GM23338 (cell line): ENCODE results near the gene MSRB1. TPM values are rescaled to one million over a fixed set of nuclear protein-coding genes. Genes with fewer than 3 reads are reported as not detected.

Source experiments
- ATAC-seq: fragments of 200-7000 bp; cut with Tn5 transposase; 3 replicates; pipeline ENCODE4 v1.9.1; 2020
- DNase-seq: peaks from one replicate; pipeline ENCODE4 v3.0.0-alpha.2; 2015; ENCODE audit warnings: low spot score
- H2AFZ ChIP-seq: fragments of 200-600 bp; sonication (generic); 2 replicates; pipeline ENCODE4 v1.8.0; 2016; ENCODE audit warnings: antibody characterized with exemption, mild to moderate bottlenecking, moderate library complexity
- H3F3A ChIP-seq: fragments of 200-600 bp; sonication (generic); replicated peaks from 2 replicates; pipeline ENCODE4 v1.8.0; 2017; ENCODE audit warnings: antibody characterized with exemption, mixed run types, low read depth
- H3K27ac ChIP-seq: fragments of 200-600 bp; sonication (generic); 2 replicates; pipeline ENCODE4 v1.6.1; 2016; ENCODE audit warnings: low read depth
- H3K27me3 ChIP-seq: fragments of 200-600 bp; sonication (generic); 2 replicates; pipeline ENCODE4 v1.8.0; 2016; ENCODE audit warnings: mild to moderate bottlenecking, mixed run types, moderate library complexity; ENCODE audit not compliant: insufficient read depth
- H3K36me3 ChIP-seq: fragments of 200-600 bp; sonication (generic); 2 replicates; pipeline ENCODE4 v1.8.0; 2016; ENCODE audit warnings: mild to moderate bottlenecking; ENCODE audit not compliant: insufficient read depth
- H3K4me1 ChIP-seq: fragments of 200-600 bp; sonication (generic); 2 replicates; pipeline ENCODE4 v1.8.0; 2016; ENCODE audit warnings: mild to moderate bottlenecking, moderate library complexity; ENCODE audit not compliant: insufficient read depth
- H3K4me2 ChIP-seq: fragments of 200-600 bp; sonication (generic); 2 replicates; pipeline ENCODE4 v1.7.1; 2017; ENCODE audit warnings: mixed run types
- H3K4me3 ChIP-seq: fragments of 200-600 bp; sonication (generic); 2 replicates; pipeline ENCODE4 v1.6.1; 2016; ENCODE audit warnings: mixed run types
- H3K79me2 ChIP-seq: fragments of 200-600 bp; sonication (generic); replicated peaks from 2 replicates; pipeline ENCODE4 v1.8.0; 2017; ENCODE audit warnings: mild to moderate bottlenecking; ENCODE audit not compliant: insufficient read depth
- H3K9me2 ChIP-seq: fragments of 200-600 bp; sonication (generic); 2 replicates; pipeline ENCODE4 v1.8.0; 2017; ENCODE audit not compliant: insufficient read depth
- H4K20me1 ChIP-seq: fragments of 200-600 bp; sonication (generic); replicated peaks from 2 replicates; pipeline ENCODE4 v1.8.0; 2017; ENCODE audit warnings: mild to moderate bottlenecking; ENCODE audit not compliant: insufficient read depth
- H3K27ac Mint-ChIP-seq: 2 replicates; pipeline ENCODE4 v1.8.0; 2020; ENCODE audit warnings: inconsistent platforms, mild to moderate bottlenecking, moderate library complexity, mixed read lengths
- H3K27me3 Mint-ChIP-seq: 3 replicates; pipeline ENCODE4 v1.8.0; 2022; ENCODE audit warnings: low read depth, mild to moderate bottlenecking, moderate library complexity, mixed read lengths, inconsistent platforms; ENCODE audit not compliant: insufficient read depth, poor library complexity
- H3K36me3 Mint-ChIP-seq: 3 replicates; pipeline ENCODE4 v1.8.0; 2021; ENCODE audit warnings: low read depth, mild to moderate bottlenecking, inconsistent platforms, moderate library complexity, mixed read lengths
- H3K4me1 Mint-ChIP-seq: 3 replicates; pipeline ENCODE4 v1.8.0; 2020; ENCODE audit warnings: mild to moderate bottlenecking, inconsistent platforms, mixed read lengths
- H3K4me3 Mint-ChIP-seq: 3 replicates; pipeline ENCODE4 v1.8.0; 2021; ENCODE audit warnings: moderate library complexity, mild to moderate bottlenecking, inconsistent platforms, mixed read lengths
- H3K9me3 Mint-ChIP-seq: 3 replicates; pipeline ENCODE4 v1.8.0; 2020; ENCODE audit warnings: moderate library complexity, mild to moderate bottlenecking, inconsistent platforms, mixed read lengths
- CREB1 ChIP-seq: fragments of 250-450 bp; sonication (Bioruptor Pico); IDR thresholded peaks from 2 replicates; pipeline ENCODE4 v1.5.0; 2020; ENCODE audit warnings: low read depth, mild to moderate bottlenecking, moderate library complexity
- EZH2 ChIP-seq: fragments of 200-600 bp; sonication (generic); IDR thresholded peaks from one replicate; pipeline ENCODE4 v1.8.0; 2017; ENCODE audit warnings: antibody characterized with exemption, mild to moderate bottlenecking, low read depth; ENCODE audit not compliant: unreplicated experiment
- EZH2phosphoT487 ChIP-seq: fragments of 200-600 bp; sonication (generic); IDR thresholded peaks from one replicate; pipeline ENCODE4 v1.8.1; 2018; ENCODE audit warnings: antibody characterized with exemption; ENCODE audit not compliant: unreplicated experiment
- JUNB ChIP-seq: IDR thresholded peaks from one replicate; pipeline ENCODE4 v1.6.1; 2016; ENCODE audit warnings: antibody characterized with exemption; ENCODE audit not compliant: unreplicated experiment
- NANOG ChIP-seq: IDR thresholded peaks from 2 replicates; pipeline ENCODE4 v1.6.1; 2016; ENCODE audit warnings: antibody characterized with exemption, borderline replicate concordance
- POLR2AphosphoS5 ChIP-seq: IDR thresholded peaks from 2 replicates; pipeline ENCODE4 v1.6.1; 2016; ENCODE audit warnings: antibody characterized with exemption, low read depth
- STAT1 ChIP-seq: IDR thresholded peaks from one replicate; pipeline ENCODE4 v1.6.1; 2016; ENCODE audit warnings: antibody characterized with exemption; ENCODE audit not compliant: unreplicated experiment
- ZNF114 ChIP-seq: fragments of 250-450 bp; sonication (Bioruptor Pico); IDR thresholded peaks from 2 replicates; pipeline ENCODE4 v1.5.0; 2020; ENCODE audit warnings: mild to moderate bottlenecking, moderate library complexity
- ZNF331 ChIP-seq: fragments of 250-450 bp; sonication (Bioruptor Pico); IDR thresholded peaks from 2 replicates; pipeline ENCODE4 v1.5.0; 2020; ENCODE audit warnings: low read depth, mild to moderate bottlenecking, moderate library complexity
- polyA plus RNA-seq: library from polyadenylated mRNA; unstranded; fragments of >200 nt; fragmentation: Nextera tagmentation; extraction: Ambion mirVana; gene quantifications from 2 replicates; pipeline ENCODE4 v1.2.1, GENCODE V29; 2016
- total RNA-seq: library from RNA; depleted of rRNA; stranded (reverse); fragments of >200 nt; shearing (Covaris generic); gene quantifications from 2 replicates; pipeline ENCODE4 v1.2.3, GENCODE V29; 2014
- TF ChIP-seq, protein P1 (sequence below): IDR thresholded peaks from 2 replicates; pipeline ENCODE4 v1.6.1; 2016; ENCODE audit warnings: antibody characterized with exemption
- TF ChIP-seq, protein P2 (sequence below): fragments of 250-450 bp; sonication (Bioruptor Pico); IDR thresholded peaks from 2 replicates; pipeline ENCODE4 v1.5.0; 2020; ENCODE audit warnings: mild to moderate bottlenecking, moderate library complexity
- TF ChIP-seq, protein P3 (sequence below), 2 experiments: fragments of 200-600 bp in 1 of 2; sonication (generic) in 1 of 2; conservative IDR thresholded peaks; 2 replicates each; pipeline versions ENCODE4 v1.5.1 to v1.6.1; 2016 to 2017; ENCODE audit warnings: antibody characterized with exemption in 2 of 2, low read depth in 2 of 2, mild to moderate bottlenecking in 2 of 2, moderate library complexity in 1 of 2
- TF ChIP-seq, protein P4 (sequence below): IDR thresholded peaks from one replicate; pipeline ENCODE4 v1.6.1; 2018; ENCODE audit warnings: antibody characterized with exemption; ENCODE audit not compliant: unreplicated experiment

The MSRB1 gene
- total and polyA plus RNA-seq, 2 experiments from 2014 or later, result 30.4 to 31.3 TPM

DNA sequence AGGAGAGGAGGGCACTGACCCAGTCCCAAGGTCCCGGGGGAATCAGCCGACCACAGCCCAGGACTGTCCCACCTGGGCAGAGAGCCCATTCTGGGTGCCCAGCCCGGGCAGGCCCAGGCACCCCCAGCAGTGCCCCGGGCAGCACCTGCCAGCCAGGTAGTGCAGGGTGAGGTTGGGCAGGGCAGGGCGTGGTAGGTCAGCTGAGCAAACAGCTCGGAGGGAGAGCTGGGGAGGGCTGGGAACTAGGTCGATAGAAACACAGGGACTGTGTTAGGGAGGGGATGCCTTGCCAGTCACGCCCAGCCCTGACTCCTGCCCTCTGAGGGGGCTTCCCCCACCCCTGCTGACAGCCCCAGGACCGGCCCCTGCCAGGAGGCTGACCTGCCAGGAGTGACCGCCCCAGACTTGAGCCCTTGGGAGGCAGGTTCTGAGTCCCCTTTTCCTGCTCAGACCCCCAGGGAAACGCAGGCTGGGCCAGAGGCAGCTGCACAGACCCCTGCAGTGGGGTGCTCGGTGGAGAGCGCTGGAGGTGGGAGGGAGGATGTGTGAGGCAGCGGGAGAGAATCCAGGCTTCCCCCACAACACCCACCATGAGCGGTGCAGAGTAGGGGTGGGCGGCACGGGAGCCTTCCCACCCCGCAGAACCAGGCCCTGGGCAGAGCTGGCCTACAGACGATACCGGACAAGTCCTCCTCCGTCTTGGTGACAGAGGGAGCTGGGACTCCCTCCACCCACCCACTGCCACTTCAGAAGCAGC is 29.5 kb downstream of the MSRB1 start:
- H3K27me3 ChIP-seq, result peaks cover 32% of the 10 kb centered on the region
- peaks cover 15% of the 10 kb centered on the region; the same call in 1 of the 2 replicates for H3K4me1 ChIP-seq
- no peaks in the 10 kb centered on the region for H3K36me3 ChIP-seq
- Mint-ChIP-seq H3K4me3 (no peak overlapping the region), H3K36me3 (no peaks in the 10 kb centered on the region), H3K27ac (no peak overlapping the region), H3K27me3 (peaks cover 40% of the 10 kb centered on the region), H3K9me3 (no peaks in the 10 kb centered on the region), H3K4me1 (peaks cover 24% of the 10 kb centered on the region)
- 0 out of 2 replicates have a peak overlapping the region, but pooled peaks have one; percentile 66 for H2AFZ ChIP-seq
- TF ChIP-seq, protein P1, sequence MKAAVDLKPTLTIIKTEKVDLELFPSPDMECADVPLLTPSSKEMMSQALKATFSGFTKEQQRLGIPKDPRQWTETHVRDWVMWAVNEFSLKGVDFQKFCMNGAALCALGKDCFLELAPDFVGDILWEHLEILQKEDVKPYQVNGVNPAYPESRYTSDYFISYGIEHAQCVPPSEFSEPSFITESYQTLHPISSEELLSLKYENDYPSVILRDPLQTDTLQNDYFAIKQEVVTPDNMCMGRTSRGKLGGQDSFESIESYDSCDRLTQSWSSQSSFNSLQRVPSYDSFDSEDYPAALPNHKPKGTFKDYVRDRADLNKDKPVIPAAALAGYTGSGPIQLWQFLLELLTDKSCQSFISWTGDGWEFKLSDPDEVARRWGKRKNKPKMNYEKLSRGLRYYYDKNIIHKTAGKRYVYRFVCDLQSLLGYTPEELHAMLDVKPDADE, result no peak
- TF ChIP-seq POLR2AphosphoS5 (no peak), NANOG (no peak), EZH2 (no peak), EZH2phosphoT487 (no peak), STAT1 (no peak), JUNB (no peak), ZNF331 (CRISPR knock-in tag) (no peak), CREB1 (no peak), ZNF114 (CRISPR knock-in tag) (no peak)
- TF ChIP-seq, protein P2, sequence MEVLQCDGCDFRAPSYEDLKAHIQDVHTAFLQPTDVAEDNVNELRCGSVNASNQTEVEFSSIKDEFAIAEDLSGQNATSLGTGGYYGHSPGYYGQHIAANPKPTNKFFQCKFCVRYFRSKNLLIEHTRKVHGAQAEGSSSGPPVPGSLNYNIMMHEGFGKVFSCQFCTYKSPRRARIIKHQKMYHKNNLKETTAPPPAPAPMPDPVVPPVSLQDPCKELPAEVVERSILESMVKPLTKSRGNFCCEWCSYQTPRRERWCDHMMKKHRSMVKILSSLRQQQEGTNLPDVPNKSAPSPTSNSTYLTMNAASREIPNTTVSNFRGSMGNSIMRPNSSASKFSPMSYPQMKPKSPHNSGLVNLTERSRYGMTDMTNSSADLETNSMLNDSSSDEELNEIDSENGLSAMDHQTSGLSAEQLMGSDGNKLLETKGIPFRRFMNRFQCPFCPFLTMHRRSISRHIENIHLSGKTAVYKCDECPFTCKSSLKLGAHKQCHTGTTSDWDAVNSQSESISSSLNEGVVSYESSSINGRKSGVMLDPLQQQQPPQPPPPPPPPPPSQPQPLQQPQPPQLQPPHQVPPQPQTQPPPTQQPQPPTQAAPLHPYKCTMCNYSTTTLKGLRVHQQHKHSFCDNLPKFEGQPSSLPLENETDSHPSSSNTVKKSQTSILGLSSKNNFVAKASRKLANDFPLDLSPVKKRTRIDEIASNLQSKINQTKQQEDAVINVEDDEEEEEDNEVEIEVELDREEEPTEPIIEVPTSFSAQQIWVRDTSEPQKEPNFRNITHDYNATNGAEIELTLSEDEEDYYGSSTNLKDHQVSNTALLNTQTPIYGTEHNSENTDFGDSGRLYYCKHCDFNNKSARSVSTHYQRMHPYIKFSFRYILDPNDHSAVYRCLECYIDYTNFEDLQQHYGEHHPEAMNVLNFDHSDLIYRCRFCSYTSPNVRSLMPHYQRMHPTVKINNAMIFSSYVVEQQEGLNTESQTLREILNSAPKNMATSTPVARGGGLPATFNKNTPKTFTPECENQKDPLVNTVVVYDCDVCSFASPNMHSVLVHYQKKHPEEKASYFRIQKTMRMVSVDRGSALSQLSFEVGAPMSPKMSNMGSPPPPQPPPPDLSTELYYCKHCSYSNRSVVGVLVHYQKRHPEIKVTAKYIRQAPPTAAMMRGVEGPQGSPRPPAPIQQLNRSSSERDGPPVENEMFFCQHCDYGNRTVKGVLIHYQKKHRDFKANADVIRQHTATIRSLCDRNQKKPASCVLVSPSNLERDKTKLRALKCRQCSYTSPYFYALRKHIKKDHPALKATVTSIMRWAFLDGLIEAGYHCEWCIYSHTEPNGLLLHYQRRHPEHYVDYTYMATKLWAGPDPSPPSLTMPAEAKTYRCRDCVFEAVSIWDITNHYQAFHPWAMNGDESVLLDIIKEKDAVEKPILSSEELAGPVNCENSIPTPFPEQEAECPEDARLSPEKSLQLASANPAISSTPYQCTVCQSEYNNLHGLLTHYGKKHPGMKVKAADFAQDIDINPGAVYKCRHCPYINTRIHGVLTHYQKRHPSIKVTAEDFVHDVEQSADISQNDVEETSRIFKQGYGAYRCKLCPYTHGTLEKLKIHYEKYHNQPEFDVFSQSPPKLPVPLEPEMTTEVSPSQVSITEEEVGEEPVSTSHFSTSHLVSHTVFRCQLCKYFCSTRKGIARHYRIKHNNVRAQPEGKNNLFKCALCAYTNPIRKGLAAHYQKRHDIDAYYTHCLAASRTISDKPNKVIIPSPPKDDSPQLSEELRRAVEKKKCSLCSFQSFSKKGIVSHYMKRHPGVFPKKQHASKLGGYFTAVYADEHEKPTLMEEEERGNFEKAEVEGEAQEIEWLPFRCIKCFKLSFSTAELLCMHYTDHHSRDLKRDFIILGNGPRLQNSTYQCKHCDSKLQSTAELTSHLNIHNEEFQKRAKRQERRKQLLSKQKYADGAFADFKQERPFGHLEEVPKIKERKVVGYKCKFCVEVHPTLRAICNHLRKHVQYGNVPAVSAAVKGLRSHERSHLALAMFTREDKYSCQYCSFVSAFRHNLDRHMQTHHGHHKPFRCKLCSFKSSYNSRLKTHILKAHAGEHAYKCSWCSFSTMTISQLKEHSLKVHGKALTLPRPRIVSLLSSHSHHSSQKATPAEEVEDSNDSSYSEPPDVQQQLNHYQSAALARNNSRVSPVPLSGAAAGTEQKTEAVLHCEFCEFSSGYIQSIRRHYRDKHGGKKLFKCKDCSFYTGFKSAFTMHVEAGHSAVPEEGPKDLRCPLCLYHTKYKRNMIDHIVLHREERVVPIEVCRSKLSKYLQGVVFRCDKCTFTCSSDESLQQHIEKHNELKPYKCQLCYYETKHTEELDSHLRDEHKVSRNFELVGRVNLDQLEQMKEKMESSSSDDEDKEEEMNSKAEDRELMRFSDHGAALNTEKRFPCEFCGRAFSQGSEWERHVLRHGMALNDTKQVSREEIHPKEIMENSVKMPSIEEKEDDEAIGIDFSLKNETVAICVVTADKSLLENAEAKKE (CRISPR knock-in tag), result no peak
- TF ChIP-seq, protein P3, sequence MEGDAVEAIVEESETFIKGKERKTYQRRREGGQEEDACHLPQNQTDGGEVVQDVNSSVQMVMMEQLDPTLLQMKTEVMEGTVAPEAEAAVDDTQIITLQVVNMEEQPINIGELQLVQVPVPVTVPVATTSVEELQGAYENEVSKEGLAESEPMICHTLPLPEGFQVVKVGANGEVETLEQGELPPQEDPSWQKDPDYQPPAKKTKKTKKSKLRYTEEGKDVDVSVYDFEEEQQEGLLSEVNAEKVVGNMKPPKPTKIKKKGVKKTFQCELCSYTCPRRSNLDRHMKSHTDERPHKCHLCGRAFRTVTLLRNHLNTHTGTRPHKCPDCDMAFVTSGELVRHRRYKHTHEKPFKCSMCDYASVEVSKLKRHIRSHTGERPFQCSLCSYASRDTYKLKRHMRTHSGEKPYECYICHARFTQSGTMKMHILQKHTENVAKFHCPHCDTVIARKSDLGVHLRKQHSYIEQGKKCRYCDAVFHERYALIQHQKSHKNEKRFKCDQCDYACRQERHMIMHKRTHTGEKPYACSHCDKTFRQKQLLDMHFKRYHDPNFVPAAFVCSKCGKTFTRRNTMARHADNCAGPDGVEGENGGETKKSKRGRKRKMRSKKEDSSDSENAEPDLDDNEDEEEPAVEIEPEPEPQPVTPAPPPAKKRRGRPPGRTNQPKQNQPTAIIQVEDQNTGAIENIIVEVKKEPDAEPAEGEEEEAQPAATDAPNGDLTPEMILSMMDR (conservative IDR thresholded peaks at IDR 0.05; ENCODE audit: low read depth in 2 of 2), result no peak
- TF ChIP-seq, protein P4, sequence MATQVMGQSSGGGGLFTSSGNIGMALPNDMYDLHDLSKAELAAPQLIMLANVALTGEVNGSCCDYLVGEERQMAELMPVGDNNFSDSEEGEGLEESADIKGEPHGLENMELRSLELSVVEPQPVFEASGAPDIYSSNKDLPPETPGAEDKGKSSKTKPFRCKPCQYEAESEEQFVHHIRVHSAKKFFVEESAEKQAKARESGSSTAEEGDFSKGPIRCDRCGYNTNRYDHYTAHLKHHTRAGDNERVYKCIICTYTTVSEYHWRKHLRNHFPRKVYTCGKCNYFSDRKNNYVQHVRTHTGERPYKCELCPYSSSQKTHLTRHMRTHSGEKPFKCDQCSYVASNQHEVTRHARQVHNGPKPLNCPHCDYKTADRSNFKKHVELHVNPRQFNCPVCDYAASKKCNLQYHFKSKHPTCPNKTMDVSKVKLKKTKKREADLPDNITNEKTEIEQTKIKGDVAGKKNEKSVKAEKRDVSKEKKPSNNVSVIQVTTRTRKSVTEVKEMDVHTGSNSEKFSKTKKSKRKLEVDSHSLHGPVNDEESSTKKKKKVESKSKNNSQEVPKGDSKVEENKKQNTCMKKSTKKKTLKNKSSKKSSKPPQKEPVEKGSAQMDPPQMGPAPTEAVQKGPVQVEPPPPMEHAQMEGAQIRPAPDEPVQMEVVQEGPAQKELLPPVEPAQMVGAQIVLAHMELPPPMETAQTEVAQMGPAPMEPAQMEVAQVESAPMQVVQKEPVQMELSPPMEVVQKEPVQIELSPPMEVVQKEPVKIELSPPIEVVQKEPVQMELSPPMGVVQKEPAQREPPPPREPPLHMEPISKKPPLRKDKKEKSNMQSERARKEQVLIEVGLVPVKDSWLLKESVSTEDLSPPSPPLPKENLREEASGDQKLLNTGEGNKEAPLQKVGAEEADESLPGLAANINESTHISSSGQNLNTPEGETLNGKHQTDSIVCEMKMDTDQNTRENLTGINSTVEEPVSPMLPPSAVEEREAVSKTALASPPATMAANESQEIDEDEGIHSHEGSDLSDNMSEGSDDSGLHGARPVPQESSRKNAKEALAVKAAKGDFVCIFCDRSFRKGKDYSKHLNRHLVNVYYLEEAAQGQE, result no peak
- ATAC-seq, result no peak
- no peaks in the 10 kb centered on the region for H3K79me2 ChIP-seq
- DNase-seq, result no peak
- no peaks in the 10 kb centered on the region for H3K9me2 ChIP-seq
- H4K20me1 ChIP-seq, result no peaks in the 10 kb centered on the region
- H3K27ac ChIP-seq, result no peak overlapping the region
- H3K4me3 ChIP-seq, result no peak overlapping the region
- H3K4me2 ChIP-seq, result no peak overlapping the region
- no peaks in the 10 kb centered on the region for H3F3A ChIP-seq
